ENCODE data around the gene ANKRD27. TPM values are rescaled to one million over a fixed set of nuclear protein-coding genes. Genes with fewer than 3 reads are reported as not detected.
A peak's percentile ranks its signal among the peaks of the same experiment; 100 is the strongest.
"Not testable (repeated sequence)": the region's sequence is repeated elsewhere in the genome, so short reads cannot be mapped to it uniquely, and the experiment has no call there.

ANKRD27 gene
- total and polyA plus RNA-seq, 12 donors, result 7.6 to 24.5 (median 18.6) TPM

- Histone ChIP-seq H3K4me1 (peaks cover 0 to 7% (median 0%) of the 10 kb centered on the region in 9 donors), H3K27me3 (no peaks in the 10 kb centered on the region), H3K36me3 (peaks cover 0 to 74% (median 24%) of the 10 kb centered on the region in 9 donors), H3K4me3 (no peak overlapping the region), H3K9me3 (peaks cover 0 to 13% (median 6%) of the 10 kb centered on the region in 11 donors), H3K27ac (no peak overlapping the region)
- WGBS, 2 donors, result 92 to 93% methylated on average over 5 of the region's 5 CpGs
- ATAC-seq (no peak), DNase-seq (no peak)
- TF ChIP-seq CTCF (IDR thresholded peaks at IDR 0.05), result no peak
- intact Hi-C loops (cut with DNase I), result no loop called here
These were observed 34.1 kb upstream of the ANKRD27 start for GRCh38 chr19:32709032-32709431.

GRCh38 chr19:32708457-32708856, 33.5 kb upstream of the ANKRD27 start:
- no peak for DNase-seq
- no peak for TF ChIP-seq CTCF (IDR thresholded peaks at IDR 0.05)
- H3K36me3 ChIP-seq, result peaks cover 0 to 74% (median 27%) of the 10 kb centered on the region in 9 donors
- no peak overlapping the region for H3K27ac ChIP-seq
- peaks cover 0 to 7% (median 0%) of the 10 kb centered on the region in 9 donors for H3K4me1 ChIP-seq
- ATAC-seq, result no peak
- intact Hi-C loops (cut with DNase I), result no loop called here
- H3K9me3 ChIP-seq, result peaks cover 0 to 19% (median 11%) of the 10 kb centered on the region in 11 donors
- H3K4me3 ChIP-seq, result no peak overlapping the region
- 88 to 93% methylated on average over 3 of the region's 3 CpGs for WGBS, 2 donors
- H3K27me3 ChIP-seq, result no peaks in the 10 kb centered on the region

GRCh38 chr19:32704006-32704405, 29.0 kb upstream of the ANKRD27 start:
- ATAC-seq; H3K4me1 ChIP-seq; intact Hi-C loops (cut with DNase I); DNase-seq; H3K4me3 ChIP-seq; H3K27ac ChIP-seq; H3K27me3 ChIP-seq: not testable (repeated sequence)
- 98 to 100% methylated on average over 2 of the region's 2 CpGs for WGBS, 2 donors
- Histone ChIP-seq H3K9me3 (peaks cover 0 to 36% (median 19%) of the 10 kb centered on the region in 11 donors), H3K36me3 (peaks cover 0 to 63% (median 11%) of the 10 kb centered on the region in 9 donors)

- no peaks in the 10 kb centered on the region for H3K27me3 ChIP-seq
- peaks cover 0 to 77% (median 11%) of the 10 kb centered on the region in 9 donors for H3K36me3 ChIP-seq
- 83% methylated on average over 5 of the region's 5 CpGs for WGBS, 2 donors
- H3K27ac ChIP-seq, result no peak overlapping the region
- H3K4me3 ChIP-seq, result no peak overlapping the region
- DNase-seq (no peak), ATAC-seq (no peak)
- TF ChIP-seq CTCF (IDR thresholded peaks at IDR 0.05), result no peak
- intact Hi-C loops (cut with DNase I), result no loop called here
- H3K9me3 ChIP-seq, result peaks cover 0 to 41% (median 19%) of the 10 kb centered on the region in 11 donors
- H3K4me1 ChIP-seq, result peaks cover 0 to 7% (median 3%) of the 10 kb centered on the region in 9 donors
These were observed 27.0 kb upstream of the ANKRD27 start for GRCh38 chr19:32702010-32702409.

GRCh38 chr19:32700129-32700528, 25.1 kb upstream of the ANKRD27 start:
- WGBS, 2 donors, result 96 to 98% methylated on average over 7 of the region's 7 CpGs
- H3K36me3 ChIP-seq, result peaks cover 0 to 65% (median 11%) of the 10 kb centered on the region in 9 donors

GRCh38 chr19:32696771-32697170, 21.8 kb upstream of the ANKRD27 start:
- H3K27me3 ChIP-seq, H3K4me3 ChIP-seq, ATAC-seq, H3K27ac ChIP-seq, DNase-seq: not testable (repeated sequence)
- peaks cover 4 to 56% (median 48%) of the 10 kb centered on the region in 9 donors for H3K4me1 ChIP-seq
- 70 to 84% methylated on average over 3 of the region's 3 CpGs for WGBS, 2 donors
- peaks cover 0 to 36% (median 11%) of the 10 kb centered on the region in 9 donors for H3K36me3 ChIP-seq
- H3K9me3 ChIP-seq, result peaks cover 0 to 23% (median 0%) of the 10 kb centered on the region in 11 donors
- intact Hi-C loops (cut with DNase I), result loop anchor here in 1 of 10 donors (10.0 kb wide), 1 partner anchor 112 kb away; the partner anchor contains the start of gene PDCD5

More at GRCh38 chr19:32700129-32700528, 25.1 kb upstream of the ANKRD27 start:
- Histone ChIP-seq H3K4me1 (peaks cover 0 to 25% (median 21%) of the 10 kb centered on the region in 9 donors), H3K9me3 (peaks cover 0 to 41% (median 19%) of the 10 kb centered on the region in 11 donors)
- H3K27ac ChIP-seq; H3K4me3 ChIP-seq; ATAC-seq; DNase-seq; intact Hi-C loops (cut with DNase I); H3K27me3 ChIP-seq: not testable (repeated sequence)

GRCh38 chr19:32695506-32695905, 20.5 kb upstream of the ANKRD27 start:
- not testable (repeated sequence) for ATAC-seq, H3K4me3 ChIP-seq, H3K27me3 ChIP-seq, H3K27ac ChIP-seq, DNase-seq
- Histone ChIP-seq H3K9me3 (peaks cover 0 to 23% (median 0%) of the 10 kb centered on the region in 11 donors), H3K36me3 (peaks cover 0 to 30% (median 11%) of the 10 kb centered on the region in 9 donors), H3K4me1 (peaks cover 6 to 66% (median 58%) of the 10 kb centered on the region in 9 donors)
- 71 to 82% methylated on average over 6 of the region's 6 CpGs for WGBS, 2 donors
- intact Hi-C loops (cut with DNase I), result loop anchor here in 1 of 10 donors (10.0 kb wide), 1 partner anchor 111 kb away; the partner anchor contains the start of gene PDCD5

- ATAC-seq, H3K27me3 ChIP-seq, DNase-seq: not testable (repeated sequence)
- intact Hi-C loops (cut with DNase I), result loop anchor here in 2 of 10 donors (5.0 to 10.0 kb wide), 2 partner anchors 110 to 113 kb away; partner anchors contain the start of gene PDCD5 (in 2 of the 2)
- Histone ChIP-seq H3K4me1 (peaks cover 6 to 72% (median 58%) of the 10 kb centered on the region in 9 donors), H3K27ac (peak overlapping the region in 1 of 10 donors; percentile 8), H3K4me3 (peak overlapping the region in 1 of 10 donors; percentile 76), H3K36me3 (peaks cover 0 to 23% (median 8%) of the 10 kb centered on the region in 9 donors), H3K9me3 (peaks cover 0 to 17% (median 0%) of the 10 kb centered on the region in 11 donors)
- 30 to 56% methylated on average over 2 of the region's 2 CpGs for WGBS, 2 donors
These were observed 19.9 kb upstream of the ANKRD27 start for GRCh38 chr19:32694851-32695250.

Data from heart right ventricle (tissue), 16 donors.